COLO668 (cell line): Measurements from ENCODE around the gene TTLL3.
"Not testable (repeated sequence)": the region's sequence is repeated elsewhere in the genome, so short reads cannot be mapped to it uniquely, and the experiment has no call there.

Experiments
- DNase-seq: peaks from one replicate; lab custom pipeline; 2025; ENCODE audit not compliant: unreplicated experiment; lab: John Stamatoyannopoulos, UW

The TTLL3 gene

GRCh38 chr3:9809615-9810432 is at the start of gene TTLL3:
Gene TTLL3, plus strand, starts transcription at chr3:9810262. Its CDS starts 400 bp downstream, at chr3:9810662.
- peak; percentile 74 for DNase-seq

DNA sequence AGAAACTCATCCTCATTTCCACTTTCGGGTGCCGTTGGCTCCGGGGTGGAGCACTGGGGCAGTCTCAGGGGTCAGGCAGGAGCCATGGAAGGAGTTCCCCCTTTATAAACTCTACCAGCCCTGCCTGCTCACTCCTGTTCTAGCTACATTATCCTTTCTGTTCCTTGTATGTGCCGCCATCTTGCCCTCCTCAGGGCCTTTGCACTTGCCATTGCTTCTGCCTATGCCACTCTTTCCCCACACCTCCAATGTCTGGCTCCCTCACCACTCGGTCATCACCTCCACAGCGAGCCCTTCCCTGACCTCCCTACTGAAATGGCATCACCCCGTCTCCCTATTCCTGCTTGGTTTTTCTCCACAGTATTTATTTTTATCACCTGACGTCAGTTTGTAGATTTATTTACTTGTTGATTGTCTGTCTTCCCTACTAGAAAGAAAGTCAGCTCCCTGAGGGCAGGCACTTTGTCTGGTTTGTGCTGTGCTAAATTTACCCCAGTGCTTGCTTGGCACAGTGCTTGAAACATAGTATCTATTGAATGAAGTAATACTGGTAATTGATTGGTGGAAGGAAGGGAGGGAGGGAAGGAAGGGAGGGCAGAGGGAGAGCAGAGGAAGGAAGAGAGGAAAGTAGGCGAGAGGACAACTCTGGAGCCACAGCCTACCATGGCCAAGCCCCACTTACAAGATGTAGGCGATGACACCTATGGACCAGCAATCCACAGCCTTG is 49.1 kb upstream of the TTLL3 start:
- no peak for DNase-seq

- no peak for DNase-seq
These were observed 48.1 kb upstream of the TTLL3 start for GRCh38 chr3:9761919-9762318.

DNA sequence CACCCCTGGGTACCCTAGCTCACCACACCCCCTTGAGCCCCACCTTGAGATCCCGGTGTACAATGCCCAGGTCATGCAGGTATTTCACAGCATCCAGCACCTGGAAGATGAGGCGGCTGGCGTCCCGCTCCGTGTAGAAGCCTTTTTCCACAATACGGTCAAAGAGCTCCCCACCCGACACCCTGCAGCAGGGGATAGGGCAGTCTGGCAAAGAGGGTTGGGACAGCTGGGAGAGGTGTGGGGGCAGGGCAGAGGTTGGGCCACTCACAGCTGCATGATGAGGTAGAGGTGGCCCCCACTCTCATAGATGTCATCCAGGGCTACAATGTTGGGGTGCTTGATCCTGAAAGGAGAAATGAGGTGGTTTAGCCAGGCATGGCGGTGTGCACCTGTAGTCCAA is 47.2 kb upstream of the TTLL3 start:
- DNase-seq = no peak

- DNase-seq = no peak
These were observed 44.2 kb upstream of the TTLL3 start for GRCh38 chr3:9765865-9766264.

DNA sequence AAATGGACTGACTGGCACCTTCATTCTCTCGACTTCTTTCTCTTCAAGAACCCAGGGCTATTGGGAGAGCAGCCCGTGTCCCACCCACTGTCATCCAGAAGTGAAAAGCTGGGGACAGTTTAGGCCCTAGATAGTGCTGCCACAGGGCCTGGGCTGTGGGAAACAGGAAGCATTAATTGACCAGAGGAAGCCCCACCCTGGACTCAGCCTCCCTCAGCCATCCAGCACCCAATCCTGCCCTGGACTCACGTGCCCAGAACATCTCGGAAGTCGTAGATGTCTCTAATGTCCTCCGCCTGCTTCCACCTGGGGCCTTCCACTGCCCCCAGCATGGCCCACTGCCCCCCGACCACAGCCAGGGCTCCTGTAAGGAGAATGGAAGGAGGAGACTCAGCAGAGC is 42.6 kb upstream of the TTLL3 start:
- no peak for DNase-seq

GRCh38 chr3:9768141-9768775 is 41.8 kb upstream of the TTLL3 start:
- DNase-seq = no peak

DNA sequence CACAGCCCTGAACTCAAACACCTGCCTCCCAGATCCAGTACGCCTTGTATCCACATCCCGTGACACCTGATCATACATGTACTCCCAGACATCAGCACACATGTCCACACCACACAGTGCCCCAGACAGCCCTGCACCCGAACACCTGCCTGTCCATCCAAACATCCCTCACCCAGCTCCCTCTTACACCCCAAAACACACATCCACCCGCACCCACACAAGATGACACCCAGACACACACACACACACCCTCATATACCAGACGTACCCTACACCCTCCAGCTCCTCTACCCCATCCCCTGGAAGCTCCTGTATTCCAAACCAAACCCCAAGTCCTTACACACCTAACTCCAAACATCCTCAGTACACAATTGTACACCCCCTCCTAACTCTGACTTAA is 41.0 kb upstream of the TTLL3 start:
- DNase-seq = peak; percentile 8

DNA sequence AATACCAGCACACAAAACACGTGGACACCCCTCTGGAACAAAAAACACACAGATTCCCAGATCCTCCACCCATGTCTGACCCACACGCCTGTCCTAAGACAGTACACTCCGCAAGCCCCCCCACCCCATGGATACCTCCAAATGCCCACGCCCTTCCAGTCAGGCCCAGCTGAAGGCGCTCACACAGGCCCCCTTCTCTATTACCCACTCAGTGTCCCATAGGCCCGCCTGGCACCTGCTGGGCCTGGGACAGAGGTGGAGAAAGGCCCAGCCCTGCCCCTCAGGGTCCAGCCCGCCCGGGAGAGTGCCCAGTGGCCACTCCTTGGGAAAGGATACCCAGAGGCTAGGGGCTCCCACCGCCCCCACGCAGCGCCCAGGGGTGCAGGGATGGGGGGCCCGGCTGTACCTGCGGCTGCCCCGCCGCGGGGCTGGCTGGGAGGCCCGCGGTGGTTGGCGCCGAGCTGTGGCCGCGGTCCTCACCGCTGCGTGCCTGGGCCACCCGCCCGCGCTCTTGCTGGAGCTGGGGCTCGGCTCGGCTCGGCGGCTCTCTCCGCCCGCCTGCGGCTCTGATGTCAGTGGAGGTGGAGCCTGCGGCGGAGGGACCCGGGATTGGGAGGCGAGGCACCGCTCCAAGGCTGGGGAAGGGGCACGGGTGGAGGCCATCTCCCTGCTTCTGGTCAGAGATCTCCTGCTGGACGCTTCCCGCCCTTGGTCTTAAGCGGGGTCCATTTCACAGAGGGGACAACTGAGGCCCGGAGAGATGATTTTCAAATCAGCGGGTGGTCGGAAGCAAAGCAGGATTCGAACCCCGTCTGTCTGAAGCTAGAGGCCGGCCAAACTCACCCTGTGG is 40.4 kb upstream of the TTLL3 start, which contains the start of gene CAMK1:
Gene CAMK1 (minus strand): TSS at position 522 of the 850 bp plus-strand sequence. CDS start 2,198 bp downstream, outside the sequence.
- peak; percentile 67 for DNase-seq

- DNase-seq = no peak
These were observed 39.7 kb upstream of the TTLL3 start for GRCh38 chr3:9770276-9770812.

- DNase-seq = not testable (repeated sequence)
These were observed 39.1 kb upstream of the TTLL3 start for GRCh38 chr3:9771007-9771406.

DNA sequence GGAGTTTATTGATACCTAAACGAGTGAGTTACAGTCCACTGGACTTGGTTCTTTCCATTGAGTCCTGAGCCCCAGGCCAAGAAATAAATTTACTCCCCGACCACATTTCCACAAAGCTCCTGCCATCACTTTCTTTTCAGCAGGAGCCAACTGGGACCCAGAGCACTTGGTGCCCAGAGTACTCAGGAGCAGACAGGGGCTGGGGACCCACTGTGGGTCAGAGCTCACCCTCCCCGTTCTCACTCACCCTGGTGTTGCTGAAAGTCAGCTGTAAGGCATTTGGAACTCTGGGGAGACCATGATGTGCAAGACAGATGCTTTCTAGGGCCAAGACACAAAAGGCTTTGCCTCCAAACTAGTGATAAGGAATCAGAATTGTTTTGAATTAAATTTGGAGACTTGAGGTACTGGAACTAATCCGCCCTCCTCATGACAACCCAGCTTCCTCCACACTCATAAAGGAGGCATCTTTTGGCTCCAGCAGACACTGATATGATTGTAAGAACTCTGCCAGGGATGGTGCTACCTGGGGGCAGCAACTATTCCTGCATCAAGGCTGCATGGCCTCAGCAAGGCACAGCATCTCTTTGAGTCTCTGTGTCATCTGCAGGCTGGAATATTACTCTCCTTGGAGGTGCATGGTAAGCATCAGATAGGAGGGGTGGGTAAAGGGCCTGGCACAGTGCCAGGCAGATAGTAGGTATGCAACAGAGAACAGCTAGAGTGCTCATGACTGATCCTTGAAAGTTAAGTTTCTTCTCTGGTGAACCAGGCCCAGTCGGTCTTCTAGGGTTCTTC is 33.0 kb upstream of the TTLL3 start:
- DNase-seq = no peak

DNA sequence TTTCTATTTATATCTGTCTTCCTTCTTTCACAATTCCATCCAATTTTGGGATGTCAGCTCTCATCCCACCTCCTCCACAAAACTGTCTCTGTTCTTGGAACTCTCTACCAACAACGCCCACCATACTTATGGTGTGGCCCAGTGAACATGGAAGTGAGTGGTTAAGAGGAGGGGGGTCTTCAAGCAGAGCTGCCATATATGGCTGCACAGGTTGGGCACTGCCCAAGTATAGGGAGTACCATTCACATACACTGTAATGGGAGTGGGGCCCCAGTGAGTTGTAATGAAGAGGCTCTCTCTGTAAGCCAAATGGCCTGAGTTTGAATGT is 32.4 kb upstream of the TTLL3 start:
- no peak for DNase-seq

DNA sequence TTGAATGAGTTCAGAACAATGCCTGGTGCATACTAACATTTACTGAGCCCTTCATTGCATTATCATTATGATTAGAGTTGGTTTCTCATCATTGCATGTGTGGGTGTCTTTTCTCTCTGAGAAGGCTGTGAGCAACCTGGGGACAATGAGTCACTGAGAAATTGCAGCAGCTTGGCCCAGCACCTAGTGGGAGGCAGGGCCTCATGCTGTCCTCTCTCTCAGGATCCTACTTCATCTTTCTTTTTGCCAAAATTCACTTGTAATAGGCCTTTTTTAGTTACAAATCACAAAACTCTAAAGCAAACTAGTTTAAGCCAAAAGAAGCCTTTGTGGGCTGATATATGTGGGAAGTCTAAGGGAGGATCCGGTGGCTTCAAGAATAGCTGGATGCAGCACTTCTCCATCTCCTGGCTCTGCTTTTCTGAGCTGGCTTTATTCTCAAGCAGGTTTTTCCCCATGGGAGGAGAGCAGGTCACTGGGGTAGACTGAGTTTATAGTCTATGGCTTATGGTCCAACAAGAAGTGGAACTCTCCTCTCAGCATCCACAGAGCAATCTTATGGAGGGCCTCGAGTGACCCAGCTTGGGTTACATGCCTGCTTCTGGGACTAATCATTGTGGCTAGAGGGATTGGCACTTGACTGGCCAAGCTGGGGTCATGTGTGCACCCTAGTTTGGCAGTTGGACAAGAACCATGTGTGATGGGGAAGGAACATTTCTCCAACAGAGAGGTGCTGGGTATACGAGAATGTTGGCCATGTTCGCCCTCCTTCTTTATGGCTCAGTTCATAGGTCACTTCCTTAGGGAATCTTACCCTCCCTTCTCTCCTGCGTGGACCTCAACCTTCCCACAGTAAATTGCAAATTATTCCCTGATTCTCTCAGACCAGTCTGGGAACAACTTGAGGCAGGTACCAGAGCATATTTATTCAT is 31.7 kb upstream of the TTLL3 start:
- DNase-seq = no peak

GRCh38 chr3:9779075-9779593 is 30.9 kb upstream of the TTLL3 start:
- DNase-seq = no peak

DNA sequence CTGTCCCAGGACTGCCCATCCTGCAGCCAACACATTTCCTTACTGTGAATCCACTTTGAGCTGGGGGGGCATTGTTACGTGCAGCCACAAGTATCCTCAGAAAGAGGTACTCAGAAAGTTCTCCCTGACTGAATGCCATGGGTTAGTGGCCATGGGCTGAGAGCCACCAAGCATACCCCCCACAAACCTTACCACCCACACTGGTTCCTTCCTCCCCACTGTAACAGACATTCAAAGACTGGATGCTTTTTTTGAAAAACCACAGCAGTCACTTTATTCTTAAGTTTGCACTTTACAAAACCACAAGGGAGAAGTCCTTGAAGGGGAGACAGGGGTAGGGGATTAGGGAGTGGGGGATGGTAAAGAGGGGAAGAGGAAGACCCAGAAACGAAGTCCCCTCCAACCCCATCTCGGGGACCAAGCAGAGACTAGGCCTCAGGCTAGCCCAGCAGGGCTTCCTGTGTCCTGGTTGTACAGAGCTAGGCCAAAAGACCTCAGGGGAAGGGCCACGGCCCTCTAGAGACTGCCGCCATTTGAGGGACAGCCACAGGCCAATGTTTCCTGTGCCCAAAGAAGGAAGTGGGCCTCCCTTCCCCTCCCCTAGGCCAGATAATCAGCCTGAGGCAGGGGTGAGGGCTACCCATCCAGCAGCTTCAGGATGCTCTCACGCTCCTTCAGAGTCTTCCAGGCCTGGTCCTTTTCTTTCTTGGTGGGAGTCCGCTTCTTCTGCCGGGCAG is 30.2 kb upstream of the TTLL3 start:
- DNase-seq = no peak

DNA sequence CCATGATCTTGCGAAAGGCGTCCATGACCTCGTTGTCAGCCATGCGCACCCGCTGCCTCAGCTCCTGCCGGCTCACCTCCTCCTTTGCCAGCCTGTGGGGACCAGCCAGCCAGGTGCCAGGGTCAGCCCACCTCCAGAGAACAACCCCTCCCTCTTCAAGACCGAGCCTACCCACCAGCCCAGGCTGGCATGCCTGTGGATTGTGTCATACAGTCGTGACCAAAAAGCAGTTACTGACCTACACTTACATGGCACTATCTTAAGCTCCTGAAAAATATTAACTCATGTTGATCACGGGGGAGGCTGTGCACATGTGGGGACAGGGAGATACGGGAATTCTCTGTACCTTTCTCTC is 29.6 kb upstream of the TTLL3 start:
- DNase-seq = no peak

DNA sequence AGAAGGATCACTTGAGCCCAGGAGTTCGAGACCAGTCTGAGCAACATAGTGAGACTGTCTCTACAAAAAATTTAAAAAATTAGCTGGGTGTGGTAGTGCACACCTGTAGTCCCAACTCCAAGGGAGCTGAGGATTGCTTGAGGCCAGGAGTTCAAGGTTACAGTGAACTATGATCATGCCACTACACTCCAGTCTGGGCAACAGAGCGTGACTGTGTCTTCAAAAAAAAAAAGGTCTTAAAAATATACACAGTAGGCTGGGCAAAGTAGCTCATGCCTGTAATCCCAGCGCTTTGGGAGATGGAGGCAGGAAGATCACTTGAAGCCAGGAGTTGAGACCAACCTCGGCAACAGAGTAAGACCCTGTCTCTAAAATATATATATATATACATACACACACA is 29.2 kb upstream of the TTLL3 start:
- DNase-seq = no peak
